ENCODE data around the gene LUC7L2. TPM values are rescaled to one million over a fixed set of nuclear protein-coding genes. Genes with fewer than 3 reads are reported as not detected.
"Not testable (repeated sequence)": the region's sequence is repeated elsewhere in the genome, so short reads cannot be mapped to it uniquely, and the experiment has no call there.

LUC7L2 gene
- total RNA-seq, 1 donor from 2014 or later = 111 TPM

GRCh38 chr7:139455789-139456188 lies 96.1 kb downstream of the LUC7L2 start:
- Histone ChIP-seq H3K27me3 (no peaks in the 10 kb centered on the region), H2AFZ (replicated peaks) (no peak overlapping the region), H3K79me2 (ENCODE audit: low read depth) (no peaks in the 10 kb centered on the region), H3K9me3 (ENCODE audit: low read depth) (no peaks in the 10 kb centered on the region), H3K36me3 (no peaks in the 10 kb centered on the region), H3K4me3 (no peak overlapping the region), H3K4me1 (peaks cover 7% of the 10 kb centered on the region), H3F3A (ENCODE audit: low read depth) (no peaks in the 10 kb centered on the region), H3K27ac (no peak overlapping the region), H3K9ac (no peak overlapping the region), H4K20me1 (ENCODE audit: low read depth) (no peaks in the 10 kb centered on the region), H3K4me2 (no peak overlapping the region)
- Mint-ChIP-seq H3K36me3 (no peaks in the 10 kb centered on the region), H3K27me3 (ENCODE audit: insufficient read depth, low read depth) (no peaks in the 10 kb centered on the region), H3K9me3 (no peaks in the 10 kb centered on the region), H3K27ac (no peak overlapping the region), H3K4me1 (no peaks in the 10 kb centered on the region), H3K4me3 (no peak overlapping the region)
- DNase-seq (ENCODE audit: low spot score) = no peak
- no peak for TF ChIP-seq EZH2phosphoT487 (IDR thresholded peaks at IDR 0.05)
- no peak for TF ChIP-seq EZH2 (IDR thresholded peaks at IDR 0.05)
- no peak for TF ChIP-seq CTCF (IDR thresholded peaks at IDR 0.05)

DNA sequence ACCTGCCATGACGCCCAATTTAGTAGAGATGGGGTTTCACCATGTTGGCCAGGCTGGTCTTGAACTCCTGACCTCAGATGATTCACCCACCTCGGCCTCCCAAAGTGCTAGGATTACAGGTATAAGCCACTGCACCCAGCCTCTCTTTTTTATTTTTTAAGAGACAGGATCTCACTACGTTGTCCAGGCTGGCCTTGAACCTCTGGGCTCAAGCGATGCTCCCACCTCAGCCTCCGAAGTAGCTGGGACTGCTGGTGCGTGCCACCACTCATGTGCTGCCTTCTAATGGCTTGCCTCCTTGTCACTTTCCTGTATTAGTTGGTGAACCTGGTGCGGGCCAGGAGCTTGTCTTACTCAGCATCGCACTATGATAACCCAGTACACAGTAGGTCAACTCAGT lies 96.8 kb downstream of the LUC7L2 start:
- no peak overlapping the region for H3K9ac ChIP-seq
- H4K20me1 ChIP-seq (ENCODE audit: low read depth) = no peaks in the 10 kb centered on the region
- Mint-ChIP-seq H3K36me3 (no peaks in the 10 kb centered on the region), H3K4me3 (no peak overlapping the region), H3K9me3 (no peaks in the 10 kb centered on the region), H3K27me3 (ENCODE audit: insufficient read depth, low read depth) (no peaks in the 10 kb centered on the region), H3K27ac (no peak overlapping the region), H3K4me1 (no peaks in the 10 kb centered on the region)
- no peak overlapping the region for H3K4me3 ChIP-seq
- DNase-seq (ENCODE audit: low spot score) = no peak
- no peaks in the 10 kb centered on the region for H3F3A ChIP-seq (ENCODE audit: low read depth)
- H2AFZ ChIP-seq (replicated peaks) = no peak overlapping the region
- no peaks in the 10 kb centered on the region for H3K79me2 ChIP-seq (ENCODE audit: low read depth)
- TF ChIP-seq EZH2phosphoT487 (IDR thresholded peaks at IDR 0.05) = no peak
- H3K36me3 ChIP-seq = no peaks in the 10 kb centered on the region
- no peak overlapping the region for H3K4me2 ChIP-seq
- H3K4me1 ChIP-seq = peaks cover 7% of the 10 kb centered on the region
- no peak overlapping the region for H3K27ac ChIP-seq
- no peaks in the 10 kb centered on the region for H3K27me3 ChIP-seq
- no peaks in the 10 kb centered on the region for H3K9me3 ChIP-seq (ENCODE audit: low read depth)

DNA sequence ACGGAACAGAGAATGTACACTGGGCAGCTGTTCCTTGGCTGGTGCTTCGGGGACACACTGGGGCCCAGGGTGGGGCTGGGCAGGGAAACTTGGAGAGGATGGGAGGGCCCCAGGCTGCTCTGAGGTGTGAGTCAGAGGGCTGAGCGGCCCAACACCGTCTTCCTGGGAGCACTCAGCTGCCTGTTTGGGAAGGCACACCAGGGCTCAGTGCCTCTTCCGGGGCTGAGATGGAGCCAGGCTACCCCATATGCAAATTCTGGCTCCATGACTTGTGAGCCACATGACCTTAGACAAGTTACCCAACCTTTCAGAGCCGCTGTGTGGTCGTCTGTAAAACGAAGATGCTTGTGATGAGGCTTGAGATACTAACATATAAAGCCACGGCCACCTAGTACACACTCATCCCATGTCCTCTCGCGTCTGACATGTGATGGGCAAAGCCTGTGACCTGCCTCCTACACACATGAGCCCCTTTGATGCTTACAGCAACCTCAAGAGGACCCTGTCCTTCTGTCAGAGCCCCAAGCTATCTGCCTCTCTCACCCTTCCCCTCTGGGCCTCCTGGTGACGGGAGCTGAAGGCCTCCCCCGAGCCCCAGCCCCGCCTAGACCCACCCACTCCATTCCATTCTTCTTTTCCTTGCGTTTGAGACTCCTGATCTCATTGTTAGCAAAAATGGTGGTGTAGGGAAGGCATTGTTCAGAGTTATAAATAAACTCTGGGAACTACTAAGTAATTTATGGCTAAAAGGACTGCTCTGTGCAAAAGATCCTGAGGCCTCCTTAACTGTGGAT lies 97.7 kb downstream of the LUC7L2 start:
- Histone ChIP-seq H3K27ac (no peak overlapping the region), H3K36me3 (no peaks in the 10 kb centered on the region), H3K4me2 (no peak overlapping the region), H3K4me3 (no peak overlapping the region), H3F3A (ENCODE audit: low read depth) (no peaks in the 10 kb centered on the region), H3K79me2 (ENCODE audit: low read depth) (no peaks in the 10 kb centered on the region), H3K4me1 (peaks cover 7% of the 10 kb centered on the region), H3K9me3 (ENCODE audit: low read depth) (no peaks in the 10 kb centered on the region), H4K20me1 (ENCODE audit: low read depth) (no peaks in the 10 kb centered on the region), H3K9ac (no peak overlapping the region), H3K27me3 (no peaks in the 10 kb centered on the region), H2AFZ (replicated peaks) (peak overlapping the region; percentile 36)
- DNase-seq (ENCODE audit: low spot score) = no peak
- TF ChIP-seq EZH2phosphoT487 (IDR thresholded peaks at IDR 0.05) (no peak), EZH2 (IDR thresholded peaks at IDR 0.05) (no peak), CTCF (IDR thresholded peaks at IDR 0.05) (no peak)
- Mint-ChIP-seq H3K4me3 (no peak overlapping the region), H3K9me3 (no peaks in the 10 kb centered on the region), H3K36me3 (no peaks in the 10 kb centered on the region), H3K27ac (peak overlapping the region; percentile 37), H3K4me1 (no peaks in the 10 kb centered on the region), H3K27me3 (ENCODE audit: insufficient read depth, low read depth) (peaks cover 1% of the 10 kb centered on the region)

DNA sequence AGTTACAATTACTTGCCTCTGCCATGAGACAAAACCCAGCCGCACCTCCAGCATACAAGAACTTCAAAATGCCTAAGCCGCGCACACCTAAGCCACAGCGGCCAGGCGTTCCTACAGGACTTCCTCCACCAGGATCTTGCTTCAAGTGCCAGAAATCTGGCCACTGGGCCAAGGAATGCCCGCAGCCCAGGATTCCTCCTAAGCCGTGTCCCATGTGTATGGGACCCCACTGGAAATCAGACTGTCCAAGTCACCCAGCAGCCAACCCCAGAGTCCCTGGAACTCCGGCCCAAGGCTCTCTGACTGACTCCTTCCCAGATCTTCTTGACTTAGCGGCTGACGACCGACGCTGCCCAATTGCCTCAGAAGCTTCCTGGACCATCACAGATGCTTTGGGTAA lies 103.7 kb downstream of the LUC7L2 start:
- not testable (repeated sequence) for H4K20me1 ChIP-seq (ENCODE audit: low read depth); H3F3A ChIP-seq (ENCODE audit: low read depth); H3K27me3 ChIP-seq; H3K36me3 Mint-ChIP-seq; H3K27me3 Mint-ChIP-seq (ENCODE audit: insufficient read depth, low read depth); H3K36me3 ChIP-seq; H3K4me1 Mint-ChIP-seq; H3K4me3 ChIP-seq; H3K9me3 ChIP-seq (ENCODE audit: low read depth); H3K27ac ChIP-seq; DNase-seq (ENCODE audit: low spot score); H3K9ac ChIP-seq; H3K9me3 Mint-ChIP-seq; H3K27ac Mint-ChIP-seq; H2AFZ ChIP-seq (replicated peaks); H3K79me2 ChIP-seq (ENCODE audit: low read depth); H3K4me2 ChIP-seq; H3K4me3 Mint-ChIP-seq
- peaks cover 15% of the 10 kb centered on the region for H3K4me1 ChIP-seq

DNA sequence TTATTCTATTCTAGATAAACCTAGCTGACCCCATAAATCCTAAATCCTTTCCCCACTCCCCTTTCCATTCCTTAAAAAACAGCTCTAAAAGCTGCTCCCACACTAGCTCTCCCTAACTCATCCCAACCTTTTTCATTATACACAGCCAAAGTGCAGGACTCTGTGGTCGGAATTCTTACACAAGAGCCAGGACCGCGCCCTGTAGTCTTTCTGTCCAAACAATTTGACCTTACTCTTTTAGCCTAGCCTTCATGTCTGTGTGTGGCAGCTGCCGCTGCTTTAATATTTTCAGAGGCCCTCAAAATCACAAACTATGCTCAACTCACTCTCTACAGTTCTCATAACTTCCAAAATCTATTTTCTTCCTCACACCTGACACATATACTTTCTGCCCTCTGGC lies 104.8 kb downstream of the LUC7L2 start:
- not testable (repeated sequence) for H3K9me3 Mint-ChIP-seq; H3K4me1 Mint-ChIP-seq; H3F3A ChIP-seq (ENCODE audit: low read depth); H3K27me3 Mint-ChIP-seq (ENCODE audit: insufficient read depth, low read depth); DNase-seq (ENCODE audit: low spot score); H3K27ac ChIP-seq; H3K4me3 ChIP-seq; H4K20me1 ChIP-seq (ENCODE audit: low read depth); H2AFZ ChIP-seq (replicated peaks); H3K36me3 ChIP-seq; H3K9ac ChIP-seq; H3K4me2 ChIP-seq; H3K27ac Mint-ChIP-seq; H3K79me2 ChIP-seq (ENCODE audit: low read depth); H3K4me3 Mint-ChIP-seq; H3K9me3 ChIP-seq (ENCODE audit: low read depth); H3K27me3 ChIP-seq; H3K36me3 Mint-ChIP-seq
- peaks cover 20% of the 10 kb centered on the region for H3K4me1 ChIP-seq

DNA sequence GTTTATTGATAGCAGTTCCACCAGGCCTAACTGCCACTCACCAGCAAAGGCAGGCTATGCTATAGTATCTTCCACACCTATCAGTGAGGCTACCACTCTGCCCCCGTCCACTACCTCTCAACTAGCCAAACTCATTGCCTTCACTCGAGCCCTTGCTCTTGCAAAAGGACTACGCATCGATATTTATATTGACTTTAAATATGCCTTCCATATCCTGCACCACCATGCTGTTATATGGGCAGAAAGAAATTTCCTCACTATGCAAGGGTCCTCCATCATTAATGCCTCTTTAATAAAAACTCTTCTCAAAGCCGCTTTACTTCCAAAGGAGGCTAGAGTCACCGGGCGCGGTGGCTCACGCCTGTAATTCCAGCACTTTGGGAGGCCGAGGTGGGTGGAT lies 105.4 kb downstream of the LUC7L2 start:
- DNase-seq (ENCODE audit: low spot score); H3K9me3 Mint-ChIP-seq; H3F3A ChIP-seq (ENCODE audit: low read depth); H3K4me1 Mint-ChIP-seq; H3K9ac ChIP-seq; H3K27ac Mint-ChIP-seq; H3K36me3 Mint-ChIP-seq; H3K9me3 ChIP-seq (ENCODE audit: low read depth); H3K36me3 ChIP-seq; H3K4me3 ChIP-seq; H2AFZ ChIP-seq (replicated peaks); H3K27me3 Mint-ChIP-seq (ENCODE audit: insufficient read depth, low read depth); H3K27me3 ChIP-seq; H3K4me2 ChIP-seq; H4K20me1 ChIP-seq (ENCODE audit: low read depth); H3K4me3 Mint-ChIP-seq; H3K27ac ChIP-seq; H3K79me2 ChIP-seq (ENCODE audit: low read depth): not testable (repeated sequence)
- peaks cover 20% of the 10 kb centered on the region for H3K4me1 ChIP-seq

Measured in neural progenitor cell (in vitro differentiated cells).